ENCODE measurements around the gene HIP1. TPM values are rescaled to one million over a fixed set of nuclear protein-coding genes. Genes with fewer than 3 reads are reported as not detected.

Gene HIP1
- total RNA-seq, 4 donors from 2014 or later: 15.8 to 33.2 (median 22.8) TPM

- TF ChIP-seq EP300 (IDR thresholded peaks at IDR 0.05) (no peak), POLR2AphosphoS5 (IDR thresholded peaks at IDR 0.05) (no peak), POLR2A (IDR thresholded peaks at IDR 0.05; ENCODE audit: low read depth) (no peak), CTCF (IDR thresholded peaks at IDR 0.05) (no peak)
- Histone ChIP-seq H3K4me1 (peaks cover 0 to 6% (median 0%) of the 10 kb centered on the region in 4 donors), H3K4me3 (no peak overlapping the region), H3K36me3 (no peaks in the 10 kb centered on the region), H3K27ac (replicated peaks in 1 of 4) (no peak overlapping the region), H3K27me3 (no peaks in the 10 kb centered on the region), H3K9me3 (no peaks in the 10 kb centered on the region)
- DNase-seq (ENCODE audit: extremely low spot score): no peak
- 75% methylated on average over 7 of the region's 7 CpGs for WGBS
- intact Hi-C loops (cut with DNase I): no loop called here
Measured at GRCh38 chr7:75757860-75758259, 19.1 kb upstream of the HIP1 start.

GRCh38 chr7:75756991-75757676 is 18.4 kb upstream of the HIP1 start:
- DNase-seq (ENCODE audit: extremely low spot score): no peak
- WGBS: 79% methylated on average over 6 of the region's 6 CpGs
- intact Hi-C loops (cut with DNase I): no loop called here
- Histone ChIP-seq H3K4me3 (no peak overlapping the region), H3K9me3 (no peaks in the 10 kb centered on the region), H3K27ac (replicated peaks in 1 of 4) (no peak overlapping the region), H3K4me1 (peaks cover 0 to 1% (median 0%) of the 10 kb centered on the region in 4 donors), H3K27me3 (no peaks in the 10 kb centered on the region), H3K36me3 (no peaks in the 10 kb centered on the region)
- TF ChIP-seq EP300 (IDR thresholded peaks at IDR 0.05) (no peak), CTCF (IDR thresholded peaks at IDR 0.05) (peak in 1 of 3 experiments; percentile 22)

- Histone ChIP-seq H3K27ac (replicated peaks in 1 of 4) (no peak overlapping the region), H3K4me1 (no peaks in the 10 kb centered on the region), H3K4me3 (no peak overlapping the region), H3K27me3 (no peaks in the 10 kb centered on the region), H3K36me3 (no peaks in the 10 kb centered on the region), H3K9me3 (no peaks in the 10 kb centered on the region)
- intact Hi-C loops (cut with DNase I): no loop called here
- WGBS: 81% methylated on average over 10 of the region's 10 CpGs
- TF ChIP-seq POLR2AphosphoS5 (IDR thresholded peaks at IDR 0.05) (no peak), CTCF (IDR thresholded peaks at IDR 0.05) (no peak), POLR2A (IDR thresholded peaks at IDR 0.05; ENCODE audit: low read depth) (no peak), EP300 (IDR thresholded peaks at IDR 0.05) (no peak)
- no peak for DNase-seq (ENCODE audit: extremely low spot score)
Measured at GRCh38 chr7:75756206-75756990, 17.7 kb upstream of the HIP1 start.

- H3K36me3 ChIP-seq: no peaks in the 10 kb centered on the region
- intact Hi-C loops (cut with DNase I): loop anchor here (10.0 kb wide), 1 partner anchor 99 kb away; no protein-coding TSS in a partner anchor
- H3K4me1 ChIP-seq: peaks cover 1 to 15% (median 7%) of the 10 kb centered on the region in 4 donors
- no peak overlapping the region for H3K4me3 ChIP-seq
- TF ChIP-seq POLR2A (IDR thresholded peaks at IDR 0.05; ENCODE audit: low read depth) (no peak), POLR2AphosphoS5 (IDR thresholded peaks at IDR 0.05) (no peak), EP300 (IDR thresholded peaks at IDR 0.05) (no peak), CTCF (IDR thresholded peaks at IDR 0.05) (no peak)
- 30% methylated on average over 4 of the region's 4 CpGs for WGBS
- no peak for DNase-seq (ENCODE audit: extremely low spot score)
- no peak overlapping the region for H3K27ac ChIP-seq (replicated peaks in 1 of 4)
- H3K27me3 ChIP-seq: no peaks in the 10 kb centered on the region
- H3K9me3 ChIP-seq: no peaks in the 10 kb centered on the region
Measured at GRCh38 chr7:75743455-75743859, 4.7 kb upstream of the HIP1 start.

Measured in esophagus muscularis mucosa (tissue), 4 donors.